CMK (cell line): ENCODE measurements around the gene TBCEL.

Experiments
- DNase-seq: peaks from one replicate; pipeline ENCODE4 v3.0.0-alpha.2; 2010; ENCODE audit warnings: low read depth

The TBCEL gene

GRCh38 chr11:121066623-121067022, 42.7 kb downstream of the TBCEL start:
- DNase-seq = no peak

DNA sequence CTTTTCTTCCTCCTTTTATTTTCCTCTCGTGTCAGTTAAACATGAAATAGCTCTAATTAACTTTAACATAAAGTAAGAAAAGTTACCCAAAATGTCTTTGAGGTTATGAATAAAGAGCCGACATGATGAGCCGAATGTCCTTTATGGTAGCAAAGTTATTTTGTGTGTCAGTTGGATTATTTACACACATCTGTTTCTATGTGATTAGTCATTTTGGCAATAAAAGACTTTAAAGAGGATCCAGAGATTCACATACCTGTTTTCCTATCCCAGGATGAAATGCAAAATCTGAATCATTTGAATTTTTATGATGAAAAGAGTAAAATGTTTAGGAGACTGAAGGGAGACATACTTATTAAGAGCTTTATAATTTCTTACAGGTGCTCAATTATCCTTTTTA, 43.1 kb downstream of the TBCEL start:
- no peak for DNase-seq

DNA sequence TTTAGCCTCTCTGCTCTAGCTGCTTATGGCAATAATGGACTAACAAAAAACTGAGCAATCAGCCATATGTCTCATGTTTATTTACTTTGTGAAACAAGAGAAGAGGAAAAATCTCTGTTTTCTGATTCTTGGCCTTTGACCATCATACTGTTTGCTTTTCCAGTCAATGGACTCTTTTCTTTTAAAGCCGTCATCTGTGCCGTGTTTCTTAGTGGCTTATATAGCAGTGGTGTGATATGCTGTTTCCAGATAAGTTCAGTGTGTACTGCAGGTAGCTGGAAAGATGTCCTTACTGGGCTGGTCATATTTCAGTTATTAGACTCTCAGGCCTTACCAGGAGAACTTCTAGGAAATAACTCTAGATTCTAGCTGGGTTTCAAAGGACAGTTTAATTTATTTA, 43.6 kb downstream of the TBCEL start:
- no peak for DNase-seq

GRCh38 chr11:121067962-121068647, 44.2 kb downstream of the TBCEL start:
- DNase-seq = no peak

DNA sequence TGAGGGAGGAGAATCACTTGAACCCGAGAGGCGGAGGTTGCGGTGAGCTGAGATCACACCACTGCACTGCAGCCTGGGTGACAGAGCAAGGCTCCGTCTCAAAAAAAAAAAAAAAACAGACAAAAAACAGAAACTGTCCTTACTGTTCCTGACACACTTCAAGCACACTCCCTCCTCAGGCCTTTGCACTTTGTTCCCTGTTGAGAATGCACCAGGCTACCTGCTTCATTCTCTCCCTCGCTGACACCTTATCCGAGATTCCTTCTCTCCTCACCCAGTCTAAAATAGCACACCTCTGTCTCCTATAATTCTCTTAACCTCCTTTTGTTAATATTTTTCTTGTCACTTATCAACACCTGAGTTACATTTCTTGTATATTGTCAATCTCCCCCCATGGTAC, 44.9 kb downstream of the TBCEL start:
- no peak for DNase-seq

DNA sequence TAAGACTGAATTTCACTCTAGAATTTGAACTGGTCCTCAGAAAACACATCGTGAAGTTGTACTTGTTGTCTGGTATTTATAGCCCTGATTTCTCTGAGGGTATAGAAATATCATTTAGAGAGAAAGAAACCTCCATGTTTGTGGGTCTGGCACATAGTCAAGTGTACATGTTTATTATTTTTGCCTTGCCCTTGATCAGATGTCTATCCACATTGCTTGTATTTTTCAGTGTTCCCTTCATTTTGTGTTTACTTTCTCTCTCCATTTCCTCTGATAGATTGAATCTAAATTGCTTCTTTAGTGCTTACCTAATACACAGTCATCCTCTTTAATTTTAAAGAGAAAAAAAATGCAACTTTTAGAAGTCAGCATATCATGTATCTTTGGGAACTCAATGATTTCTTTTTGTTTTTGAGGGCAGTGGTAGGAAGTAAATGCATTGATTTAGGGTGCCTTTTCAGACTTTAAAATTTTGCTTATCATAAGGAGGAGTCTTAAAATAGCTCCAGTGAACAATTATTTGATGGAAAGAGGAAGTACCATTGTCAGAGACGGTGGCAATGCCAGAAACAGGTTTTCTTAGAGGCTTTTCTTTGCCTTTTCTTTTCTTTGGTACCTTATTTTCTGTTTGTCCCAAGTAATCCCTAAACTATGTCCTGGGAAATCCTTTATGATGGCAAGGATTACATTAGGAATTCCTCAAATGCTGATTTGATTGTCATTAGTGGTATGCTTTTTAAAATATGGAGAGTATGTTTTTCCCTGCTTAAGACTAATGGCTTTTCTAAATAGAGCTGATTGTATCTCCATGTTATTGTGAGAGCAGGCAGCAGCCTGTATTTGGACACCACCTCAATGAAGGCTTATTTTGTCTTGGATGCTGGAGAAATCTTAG, 47.3 kb downstream of the TBCEL start:
- no peak for DNase-seq

- no peak for DNase-seq
These were observed 48.0 kb downstream of the TBCEL start for GRCh38 chr11:121071846-121072450.

GRCh38 chr11:121081321-121081720, 57.4 kb downstream of the TBCEL start:
- no peak for DNase-seq

DNA sequence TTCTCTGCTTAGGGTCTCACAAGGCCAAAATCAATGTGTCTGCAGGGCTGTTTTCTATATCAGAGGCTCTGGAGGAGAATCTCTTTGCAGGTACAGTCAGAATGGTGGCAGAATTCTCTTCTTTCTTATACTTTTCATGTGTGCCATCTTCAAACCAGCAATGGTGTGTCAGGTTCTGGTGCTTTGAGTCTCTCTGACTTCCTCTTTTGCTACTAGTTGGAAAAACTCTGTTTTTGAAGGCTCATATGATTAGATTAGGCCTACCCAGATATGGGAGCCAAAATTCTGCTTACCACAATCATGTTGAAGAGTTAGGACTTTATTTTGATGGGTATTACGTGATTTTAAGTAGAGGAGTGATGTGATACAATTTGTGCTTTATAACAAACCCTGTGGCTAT, 58.3 kb downstream of the TBCEL start:
- no peak for DNase-seq

DNA sequence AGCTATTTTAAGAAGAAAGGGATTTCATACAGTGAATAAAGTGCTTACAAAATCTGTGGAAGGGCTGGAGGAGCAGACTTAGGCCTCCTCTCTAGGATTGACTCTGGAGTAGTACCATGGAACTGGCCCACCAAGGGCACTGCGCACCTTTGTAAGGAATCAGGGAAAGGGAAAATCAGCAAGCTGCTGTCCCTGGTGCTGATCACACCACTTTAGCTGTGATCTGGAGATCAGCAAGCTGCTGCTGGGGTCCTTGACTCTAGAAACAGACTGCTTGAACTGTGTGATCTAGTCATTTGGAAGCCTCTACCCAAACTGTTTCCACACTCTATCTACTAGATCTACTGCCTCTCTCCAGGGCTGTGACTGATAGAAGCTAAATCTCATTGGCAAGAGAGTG, 58.8 kb downstream of the TBCEL start:
- no peak for DNase-seq

DNA sequence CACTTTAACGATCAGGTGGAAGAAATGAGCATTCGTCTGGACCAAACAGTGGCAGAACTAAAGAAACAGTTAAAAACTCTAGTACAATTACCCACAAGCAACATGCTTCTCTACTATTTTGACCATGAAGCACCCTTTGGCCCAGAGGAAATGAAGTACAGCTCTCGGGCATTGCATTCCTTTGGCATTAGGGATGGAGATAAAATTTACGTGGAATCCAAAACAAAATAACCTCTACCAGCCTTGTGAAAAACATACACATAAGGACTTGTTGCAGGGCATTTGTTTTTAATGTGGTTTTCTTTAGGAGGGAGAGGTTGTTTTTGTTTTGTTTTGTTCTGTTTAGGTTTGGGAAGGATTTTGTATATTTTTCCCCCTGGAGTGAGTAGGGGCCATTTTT, 63.0 kb downstream of the TBCEL start:
- no peak for DNase-seq

DNA sequence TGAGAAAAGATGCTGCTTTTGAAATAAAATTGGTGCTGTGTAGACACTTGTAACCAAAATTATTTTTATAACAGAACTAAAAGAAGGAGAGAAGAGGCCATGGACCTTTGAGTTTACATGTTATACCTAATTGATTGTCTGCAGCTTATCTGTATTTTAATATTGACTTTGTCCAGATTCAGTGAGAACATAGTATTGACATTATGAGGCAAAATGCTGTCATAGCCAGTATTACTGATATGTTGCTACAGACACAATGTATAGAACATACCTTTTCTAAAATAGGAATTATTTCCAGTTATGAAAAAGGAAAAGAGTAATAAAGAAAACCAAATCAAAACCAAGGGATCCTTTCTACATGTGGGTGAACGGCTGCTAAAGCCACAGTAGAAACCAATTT, 65.7 kb downstream of the TBCEL start:
- DNase-seq = no peak

GRCh38 chr11:121090145-121090721, 66.3 kb downstream of the TBCEL start:
- no peak for DNase-seq

- DNase-seq = peak; percentile 12
These were observed 67.7 kb downstream of the TBCEL start for GRCh38 chr11:121091492-121092152.

DNA sequence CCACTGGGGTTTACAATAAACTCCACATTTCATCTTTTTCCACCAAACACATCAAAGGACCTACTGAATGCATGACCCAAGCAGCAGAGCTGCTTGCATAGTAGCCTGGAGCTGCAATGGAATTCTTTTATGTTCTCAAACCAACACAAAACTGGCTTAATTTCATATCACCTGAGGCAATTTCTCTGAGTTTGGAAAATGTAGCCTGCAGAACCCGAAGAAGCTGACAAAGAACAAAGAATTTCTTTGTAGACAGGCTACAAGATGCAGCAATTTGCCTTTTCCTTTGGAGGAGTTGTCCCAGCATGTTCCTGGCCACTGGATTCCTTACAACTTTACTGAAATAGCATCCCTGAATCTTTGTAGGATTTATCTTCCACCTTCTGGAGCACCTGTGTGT, 71.7 kb downstream of the TBCEL start:
- DNase-seq = no peak

DNA sequence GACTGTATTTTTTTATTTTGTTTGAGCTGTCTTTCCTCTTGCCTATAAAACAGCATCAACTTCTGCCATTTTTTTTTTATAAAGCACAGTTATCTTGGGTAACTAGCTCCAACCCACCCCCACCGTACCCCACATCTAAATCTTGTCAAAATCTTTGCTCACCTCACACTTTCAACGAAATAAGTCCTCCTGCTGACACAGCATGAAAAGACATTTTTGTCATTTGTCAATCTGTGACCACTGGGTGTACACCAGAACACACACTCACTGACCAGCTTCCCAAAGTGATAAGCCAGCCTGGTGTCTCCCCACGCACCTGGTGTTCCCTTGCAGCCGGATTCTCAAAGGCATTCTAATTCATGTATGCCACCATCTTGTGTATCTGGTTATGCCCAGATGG, 75.5 kb downstream of the TBCEL start:
- no peak for DNase-seq

- no peak for DNase-seq
These were observed 76.0 kb downstream of the TBCEL start for GRCh38 chr11:121099885-121100284.

DNA sequence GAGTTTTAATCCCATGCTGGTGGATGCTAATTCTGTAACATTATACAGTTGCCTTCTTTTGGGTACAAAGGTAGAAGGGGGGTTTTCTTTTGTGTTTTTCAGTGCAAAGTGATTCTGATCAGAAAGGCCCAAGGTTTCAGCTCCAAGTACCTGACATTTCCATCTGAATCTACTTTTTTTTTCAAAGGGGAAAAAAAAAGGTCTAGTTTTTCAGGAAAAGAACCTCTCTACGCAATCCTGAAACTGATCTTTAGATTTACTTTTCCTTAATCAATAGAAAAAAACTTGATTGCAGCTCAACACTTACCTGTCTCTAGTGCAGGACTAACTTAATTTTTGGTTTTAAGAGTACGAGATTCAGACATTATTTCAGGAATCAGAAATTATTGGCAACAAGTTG, 77.0 kb downstream of the TBCEL start, which contains the start of gene TECTA:
Gene TECTA (plus strand): TSS at position 301 of the 400 bp plus-strand sequence. CDS start 1,423 bp downstream, outside the sequence.
- no peak for DNase-seq

- DNase-seq = no peak
These were observed 80.4 kb downstream of the TBCEL start for GRCh38 chr11:121104312-121104762.

DNA sequence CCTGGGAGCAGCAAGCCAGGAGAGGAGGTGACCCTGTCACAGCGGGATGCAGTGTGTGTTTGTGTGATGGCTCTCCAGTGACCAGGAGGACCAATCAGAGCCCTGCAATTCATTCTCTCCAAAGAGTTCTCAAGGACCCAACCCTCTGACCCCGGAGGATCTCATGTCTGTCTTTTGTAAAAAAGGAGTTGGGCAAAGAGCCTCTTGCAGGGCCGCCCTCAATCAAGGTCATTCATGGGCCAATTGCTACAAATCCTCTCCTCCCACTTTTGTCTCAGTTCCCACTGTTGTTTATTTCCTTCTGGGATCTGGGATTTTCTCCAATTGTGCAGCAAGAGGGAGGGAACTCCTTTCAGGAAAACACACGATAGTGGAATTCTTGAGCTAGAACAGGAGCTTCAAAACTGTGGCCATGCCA, 81.2 kb downstream of the TBCEL start:
- DNase-seq = no peak

DNA sequence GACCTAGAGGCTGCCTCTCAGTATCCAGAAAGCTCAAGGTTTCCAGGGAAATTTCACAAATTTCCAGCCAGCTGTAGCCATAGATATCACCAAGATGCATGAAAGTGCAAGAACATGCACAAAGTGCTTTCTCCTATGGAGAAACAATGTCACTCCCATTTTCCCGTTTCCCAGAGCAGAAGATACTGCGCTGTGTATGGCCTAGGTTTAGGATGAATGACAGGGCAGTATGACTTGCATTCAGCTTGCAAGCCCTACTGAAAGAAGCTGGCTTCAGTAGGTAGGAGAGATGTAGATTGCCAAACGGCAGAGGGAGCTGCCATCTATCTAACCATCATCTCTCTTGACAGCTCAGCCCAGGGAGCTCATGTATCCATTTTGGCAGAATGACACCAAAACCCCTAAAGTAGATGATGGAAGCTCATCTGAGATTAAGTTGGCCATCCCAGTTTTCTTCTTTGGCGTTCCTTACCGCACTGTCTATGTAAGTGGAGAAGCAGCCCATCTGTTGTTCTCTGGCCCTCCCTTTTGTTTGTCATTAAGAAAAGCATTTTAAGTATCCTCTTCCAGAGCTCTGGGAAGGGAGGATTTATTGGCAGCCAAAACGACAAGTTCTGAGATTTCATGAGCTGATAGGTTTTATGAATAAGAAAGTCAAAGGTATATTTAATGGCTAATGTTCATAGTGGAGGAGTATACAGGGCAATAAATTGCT, 81.7 kb downstream of the TBCEL start:
- DNase-seq = no peak
